ENCODE data around the gene HK2. TPM values are rescaled to one million over a fixed set of nuclear protein-coding genes. Genes with fewer than 3 reads are reported as not detected.

HK2 gene
- polyA plus RNA-seq, 4 donors: 8.3 to 12.8 (median 10.0) TPM

- no peak for DNase-seq (ENCODE audit: low read depth in 4 of 4, low spot score in 2 of 4)
These were observed 40.0 kb downstream of the HK2 start for GRCh38 chr2:74873678-74874640.

- DNase-seq (ENCODE audit: low read depth in 4 of 4, low spot score in 2 of 4): peak in 3 of 4 donors; percentile 15 to 38 (median 21)
These were observed 42.4 kb downstream of the HK2 start for GRCh38 chr2:74876081-74876886.

GRCh38 chr2:74877376-74877775 is 43.4 kb downstream of the HK2 start:
- DNase-seq (ENCODE audit: low read depth in 4 of 4, low spot score in 2 of 4): no peak

- DNase-seq (ENCODE audit: low read depth in 4 of 4, low spot score in 2 of 4): no peak
These were observed 44.0 kb downstream of the HK2 start for GRCh38 chr2:74877781-74878433.

- no peak for DNase-seq (ENCODE audit: low read depth in 4 of 4, low spot score in 2 of 4)
These were observed 44.6 kb downstream of the HK2 start for GRCh38 chr2:74878551-74878950.

- DNase-seq (ENCODE audit: low read depth in 4 of 4, low spot score in 2 of 4): no peak
These were observed 46.3 kb downstream of the HK2 start for GRCh38 chr2:74880054-74880728.

- no peak for DNase-seq (ENCODE audit: low read depth in 4 of 4, low spot score in 2 of 4)
These were observed 47.2 kb downstream of the HK2 start for GRCh38 chr2:74881176-74881575.

GRCh38 chr2:74881626-74882298 is 47.8 kb downstream of the HK2 start:
- DNase-seq (ENCODE audit: low read depth in 4 of 4, low spot score in 2 of 4): no peak

- no peak for DNase-seq (ENCODE audit: low read depth in 4 of 4, low spot score in 2 of 4)
These were observed 48.4 kb downstream of the HK2 start for GRCh38 chr2:74882299-74882687.

- no peak for DNase-seq (ENCODE audit: low read depth in 4 of 4, low spot score in 2 of 4)
These were observed 49.1 kb downstream of the HK2 start for GRCh38 chr2:74883011-74883410.

GRCh38 chr2:74884118-74884762 is 50.3 kb downstream of the HK2 start:
- no peak for DNase-seq (ENCODE audit: low read depth in 4 of 4, low spot score in 2 of 4)

- no peak for DNase-seq (ENCODE audit: low read depth in 4 of 4, low spot score in 2 of 4)
These were observed 50.9 kb downstream of the HK2 start for GRCh38 chr2:74884866-74885265.

GRCh38 chr2:74886251-74886650 is 52.3 kb downstream of the HK2 start:
- DNase-seq (ENCODE audit: low read depth in 4 of 4, low spot score in 2 of 4): no peak

- no peak for DNase-seq (ENCODE audit: low read depth in 4 of 4, low spot score in 2 of 4)
These were observed 52.9 kb downstream of the HK2 start for GRCh38 chr2:74886811-74887210.

GRCh38 chr2:74887445-74887951 is 53.6 kb downstream of the HK2 start:
- no peak for DNase-seq (ENCODE audit: low read depth in 4 of 4, low spot score in 2 of 4)

- no peak for DNase-seq (ENCODE audit: low read depth in 4 of 4, low spot score in 2 of 4)
These were observed 54.2 kb downstream of the HK2 start for GRCh38 chr2:74887960-74888700.

GRCh38 chr2:74889159-74889558 is 55.2 kb downstream of the HK2 start:
- DNase-seq (ENCODE audit: low read depth in 4 of 4, low spot score in 2 of 4): no peak

- no peak for DNase-seq (ENCODE audit: low read depth in 4 of 4, low spot score in 2 of 4)
These were observed 56.8 kb downstream of the HK2 start for GRCh38 chr2:74890711-74891110.
